Measurements from ENCODE around the gene FANCC. TPM values are rescaled to one million over a fixed set of nuclear protein-coding genes. Genes with fewer than 3 reads are reported as not detected.

Gene FANCC
- polyA plus RNA-seq, 1 of the 3 experiments (the other 2 are of a cell fraction), result 3.5 TPM

DNA sequence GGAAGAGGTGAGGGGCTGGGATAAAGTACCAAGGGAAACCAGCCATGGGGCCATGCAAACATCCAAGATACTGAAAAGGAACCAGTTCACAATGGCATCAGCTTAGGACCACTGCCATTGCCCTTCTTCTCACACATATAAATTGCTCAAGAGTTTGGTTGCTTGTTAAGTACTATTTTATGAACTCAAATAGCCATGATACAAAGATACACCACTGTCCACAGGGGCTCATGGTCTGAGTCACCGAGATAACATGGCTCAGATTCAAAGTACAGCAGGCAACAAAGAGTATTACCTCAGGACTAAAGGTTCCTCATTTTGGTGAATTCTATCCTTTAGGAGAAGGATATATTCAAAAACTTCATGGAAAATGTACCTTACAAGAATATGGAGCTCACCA lies 55.6 kb downstream of the FANCC start:
- Histone ChIP-seq H3K36me3 (replicated peaks in 1 of 2; ENCODE audit: control insufficient read depth in 1 of 2, insufficient read depth in 2 of 2, low read length in 1 of 2) (no peaks in the 10 kb centered on the region), H3K27me3 (ENCODE audit: insufficient read depth) (no peaks in the 10 kb centered on the region), H3K4me3 (ENCODE audit: low read depth in 2 of 2, low read length in 1 of 2) (no peak overlapping the region), H3K4me1 (ENCODE audit: control insufficient read depth in 1 of 2, insufficient read depth in 2 of 2, low read depth in 1 of 2, low read length in 1 of 2) (peaks cover 0 to 8% of the 10 kb centered on the region in 2 experiments; a peak in 2 of 4 replicates), H3K79me2 (ENCODE audit: insufficient read depth) (no peaks in the 10 kb centered on the region), H4K20me1 (ENCODE audit: insufficient read depth) (no peaks in the 10 kb centered on the region), H3K27ac (ENCODE audit: low read depth in 2 of 2, low read length in 1 of 2) (no peak overlapping the region), H3K9me2 (no peaks in the 10 kb centered on the region), H3F3A (replicated peaks; ENCODE audit: insufficient read depth) (no peaks in the 10 kb centered on the region), H3K9ac (no peak overlapping the region), H2AFZ (ENCODE audit: low read depth) (no peak overlapping the region), H3K4me2 (no peak overlapping the region), H3K9me3 (no peaks in the 10 kb centered on the region)
- CTCF ChIA-PET, result interaction anchor here (0.6 to 1.4 kb wide), 3 partner anchors 9 to 651 kb away, joined by 3 to 4 read pairs (median 3); no protein-coding TSS in a partner anchor
- POLR2A ChIA-PET, result no interaction called here
- 82% methylated on average over 1 of the region's 1 CpG for WGBS (ENCODE audit: low lambda C conversion rate)
- TF ChIP-seq FOSL2 (IDR thresholded peaks at IDR 0.05; ENCODE audit: borderline replicate concordance, low read depth) (no peak), RCOR1 (IDR thresholded peaks at IDR 0.05; ENCODE audit: low read length) (no peak), NRF1 (IDR thresholded peaks at IDR 0.05; ENCODE audit: low read depth, low read length) (no peak), TAF1 (IDR thresholded peaks at IDR 0.05; ENCODE audit: borderline replicate concordance, low read depth, low read length) (no peak), ELF1 (IDR thresholded peaks at IDR 0.05) (no peak), EP300 (IDR thresholded peaks at IDR 0.05; ENCODE audit: borderline replicate concordance in 1 of 2, low read depth in 1 of 2, low read length in 1 of 2) (no peak), TCF12 (IDR thresholded peaks at IDR 0.05) (no peak), RFX5 (IDR thresholded peaks at IDR 0.05; ENCODE audit: low read length) (no peak), GATA2 (CRISPR knock-in tag; IDR thresholded peaks at IDR 0.05) (no peak), JUND (IDR thresholded peaks at IDR 0.05) (no peak), CHD2 (IDR thresholded peaks at IDR 0.05; ENCODE audit: low read length, partially characterized antibody) (no peak)
- TF ChIP-seq, protein P1, sequence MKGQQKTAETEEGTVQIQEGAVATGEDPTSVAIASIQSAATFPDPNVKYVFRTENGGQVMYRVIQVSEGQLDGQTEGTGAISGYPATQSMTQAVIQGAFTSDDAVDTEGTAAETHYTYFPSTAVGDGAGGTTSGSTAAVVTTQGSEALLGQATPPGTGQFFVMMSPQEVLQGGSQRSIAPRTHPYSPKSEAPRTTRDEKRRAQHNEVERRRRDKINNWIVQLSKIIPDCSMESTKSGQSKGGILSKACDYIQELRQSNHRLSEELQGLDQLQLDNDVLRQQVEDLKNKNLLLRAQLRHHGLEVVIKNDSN (IDR thresholded peaks at IDR 0.05; ENCODE audit: borderline replicate concordance, low read depth), result no peak
- TF ChIP-seq, protein P2, sequence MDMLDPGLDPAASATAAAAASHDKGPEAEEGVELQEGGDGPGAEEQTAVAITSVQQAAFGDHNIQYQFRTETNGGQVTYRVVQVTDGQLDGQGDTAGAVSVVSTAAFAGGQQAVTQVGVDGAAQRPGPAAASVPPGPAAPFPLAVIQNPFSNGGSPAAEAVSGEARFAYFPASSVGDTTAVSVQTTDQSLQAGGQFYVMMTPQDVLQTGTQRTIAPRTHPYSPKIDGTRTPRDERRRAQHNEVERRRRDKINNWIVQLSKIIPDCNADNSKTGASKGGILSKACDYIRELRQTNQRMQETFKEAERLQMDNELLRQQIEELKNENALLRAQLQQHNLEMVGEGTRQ (IDR thresholded peaks at IDR 0.05; ENCODE audit: borderline replicate concordance, low read depth, low read length), result no peak
- TF ChIP-seq, protein P3, sequence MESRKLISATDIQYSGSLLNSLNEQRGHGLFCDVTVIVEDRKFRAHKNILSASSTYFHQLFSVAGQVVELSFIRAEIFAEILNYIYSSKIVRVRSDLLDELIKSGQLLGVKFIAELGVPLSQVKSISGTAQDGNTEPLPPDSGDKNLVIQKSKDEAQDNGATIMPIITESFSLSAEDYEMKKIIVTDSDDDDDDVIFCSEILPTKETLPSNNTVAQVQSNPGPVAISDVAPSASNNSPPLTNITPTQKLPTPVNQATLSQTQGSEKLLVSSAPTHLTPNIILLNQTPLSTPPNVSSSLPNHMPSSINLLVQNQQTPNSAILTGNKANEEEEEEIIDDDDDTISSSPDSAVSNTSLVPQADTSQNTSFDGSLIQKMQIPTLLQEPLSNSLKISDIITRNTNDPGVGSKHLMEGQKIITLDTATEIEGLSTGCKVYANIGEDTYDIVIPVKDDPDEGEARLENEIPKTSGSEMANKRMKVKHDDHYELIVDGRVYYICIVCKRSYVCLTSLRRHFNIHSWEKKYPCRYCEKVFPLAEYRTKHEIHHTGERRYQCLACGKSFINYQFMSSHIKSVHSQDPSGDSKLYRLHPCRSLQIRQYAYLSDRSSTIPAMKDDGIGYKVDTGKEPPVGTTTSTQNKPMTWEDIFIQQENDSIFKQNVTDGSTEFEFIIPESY (IDR thresholded peaks at IDR 0.05; ENCODE audit: borderline replicate concordance, low read depth), result no peak
- TF ChIP-seq, protein P4, sequence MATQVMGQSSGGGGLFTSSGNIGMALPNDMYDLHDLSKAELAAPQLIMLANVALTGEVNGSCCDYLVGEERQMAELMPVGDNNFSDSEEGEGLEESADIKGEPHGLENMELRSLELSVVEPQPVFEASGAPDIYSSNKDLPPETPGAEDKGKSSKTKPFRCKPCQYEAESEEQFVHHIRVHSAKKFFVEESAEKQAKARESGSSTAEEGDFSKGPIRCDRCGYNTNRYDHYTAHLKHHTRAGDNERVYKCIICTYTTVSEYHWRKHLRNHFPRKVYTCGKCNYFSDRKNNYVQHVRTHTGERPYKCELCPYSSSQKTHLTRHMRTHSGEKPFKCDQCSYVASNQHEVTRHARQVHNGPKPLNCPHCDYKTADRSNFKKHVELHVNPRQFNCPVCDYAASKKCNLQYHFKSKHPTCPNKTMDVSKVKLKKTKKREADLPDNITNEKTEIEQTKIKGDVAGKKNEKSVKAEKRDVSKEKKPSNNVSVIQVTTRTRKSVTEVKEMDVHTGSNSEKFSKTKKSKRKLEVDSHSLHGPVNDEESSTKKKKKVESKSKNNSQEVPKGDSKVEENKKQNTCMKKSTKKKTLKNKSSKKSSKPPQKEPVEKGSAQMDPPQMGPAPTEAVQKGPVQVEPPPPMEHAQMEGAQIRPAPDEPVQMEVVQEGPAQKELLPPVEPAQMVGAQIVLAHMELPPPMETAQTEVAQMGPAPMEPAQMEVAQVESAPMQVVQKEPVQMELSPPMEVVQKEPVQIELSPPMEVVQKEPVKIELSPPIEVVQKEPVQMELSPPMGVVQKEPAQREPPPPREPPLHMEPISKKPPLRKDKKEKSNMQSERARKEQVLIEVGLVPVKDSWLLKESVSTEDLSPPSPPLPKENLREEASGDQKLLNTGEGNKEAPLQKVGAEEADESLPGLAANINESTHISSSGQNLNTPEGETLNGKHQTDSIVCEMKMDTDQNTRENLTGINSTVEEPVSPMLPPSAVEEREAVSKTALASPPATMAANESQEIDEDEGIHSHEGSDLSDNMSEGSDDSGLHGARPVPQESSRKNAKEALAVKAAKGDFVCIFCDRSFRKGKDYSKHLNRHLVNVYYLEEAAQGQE (IDR thresholded peaks at IDR 0.05; ENCODE audit: low read depth, low read length), result no peak
- TF ChIP-seq, protein P5, sequence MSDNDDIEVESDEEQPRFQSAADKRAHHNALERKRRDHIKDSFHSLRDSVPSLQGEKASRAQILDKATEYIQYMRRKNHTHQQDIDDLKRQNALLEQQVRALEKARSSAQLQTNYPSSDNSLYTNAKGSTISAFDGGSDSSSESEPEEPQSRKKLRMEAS (IDR thresholded peaks at IDR 0.05; ENCODE audit: low read depth), result no peak
- TF ChIP-seq, protein P6, sequence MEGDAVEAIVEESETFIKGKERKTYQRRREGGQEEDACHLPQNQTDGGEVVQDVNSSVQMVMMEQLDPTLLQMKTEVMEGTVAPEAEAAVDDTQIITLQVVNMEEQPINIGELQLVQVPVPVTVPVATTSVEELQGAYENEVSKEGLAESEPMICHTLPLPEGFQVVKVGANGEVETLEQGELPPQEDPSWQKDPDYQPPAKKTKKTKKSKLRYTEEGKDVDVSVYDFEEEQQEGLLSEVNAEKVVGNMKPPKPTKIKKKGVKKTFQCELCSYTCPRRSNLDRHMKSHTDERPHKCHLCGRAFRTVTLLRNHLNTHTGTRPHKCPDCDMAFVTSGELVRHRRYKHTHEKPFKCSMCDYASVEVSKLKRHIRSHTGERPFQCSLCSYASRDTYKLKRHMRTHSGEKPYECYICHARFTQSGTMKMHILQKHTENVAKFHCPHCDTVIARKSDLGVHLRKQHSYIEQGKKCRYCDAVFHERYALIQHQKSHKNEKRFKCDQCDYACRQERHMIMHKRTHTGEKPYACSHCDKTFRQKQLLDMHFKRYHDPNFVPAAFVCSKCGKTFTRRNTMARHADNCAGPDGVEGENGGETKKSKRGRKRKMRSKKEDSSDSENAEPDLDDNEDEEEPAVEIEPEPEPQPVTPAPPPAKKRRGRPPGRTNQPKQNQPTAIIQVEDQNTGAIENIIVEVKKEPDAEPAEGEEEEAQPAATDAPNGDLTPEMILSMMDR (IDR thresholded peaks at IDR 0.05), result no peak
- no peak for DNase-seq
